ENCODE data around the gene TULP1.

The TULP1 gene

DNA sequence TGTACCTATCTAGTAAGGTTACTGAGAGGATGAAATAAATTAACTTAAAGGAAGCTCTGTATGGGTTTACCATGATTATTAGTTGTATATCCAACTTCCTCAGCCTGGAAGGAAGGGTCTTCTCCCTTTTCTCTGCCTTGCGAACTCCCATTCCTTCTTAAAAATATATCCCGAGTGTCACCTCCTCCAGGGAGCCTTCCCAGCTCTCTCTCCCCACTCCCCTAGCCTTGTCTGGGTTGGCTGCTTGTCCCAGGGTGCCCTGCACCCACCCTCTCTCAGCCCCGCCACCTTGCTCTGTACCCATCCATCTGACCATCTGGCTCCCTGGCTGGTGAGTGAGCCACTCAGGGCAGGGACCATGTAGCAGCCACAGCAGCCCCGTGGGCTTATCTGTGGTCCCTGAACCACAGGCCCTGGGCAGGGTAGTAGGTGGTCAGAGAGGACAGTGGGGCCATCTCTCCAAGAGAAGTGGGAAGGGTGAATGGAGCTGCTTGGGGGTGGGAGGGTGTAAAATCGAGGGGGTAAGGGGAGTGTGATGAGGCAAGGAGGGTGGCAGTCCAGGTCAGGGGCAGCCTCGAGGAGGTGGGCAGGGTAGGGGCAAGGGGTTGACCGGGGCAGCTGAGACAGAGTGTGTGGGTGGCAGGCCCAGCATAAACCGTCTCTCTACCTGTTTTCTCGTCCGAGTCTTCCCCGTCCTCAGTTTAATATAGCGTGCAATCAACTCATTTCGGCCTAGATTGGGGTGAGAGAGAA is 28.6 kb downstream of the TULP1 start:
- H3K9ac ChIP-seq (ENCODE audit: low read length) = no peak overlapping the region
- H2AFZ ChIP-seq (ENCODE audit: low read depth, low read length, severe bottlenecking) = no peak overlapping the region
- H3K27me3 ChIP-seq (ENCODE audit: low read length) = no peaks in the 10 kb centered on the region
- H3K9me2 ChIP-seq (replicated peaks; ENCODE audit: insufficient read depth, low read length) = no peaks in the 10 kb centered on the region
- TF ChIP-seq CTCF (IDR thresholded peaks at IDR 0.05; ENCODE audit: insufficient read depth, low read length, poor library complexity, severe bottlenecking) = no peak
- no peak for TF ChIP-seq EZH2phosphoT487 (conservative IDR thresholded peaks at IDR 0.05; ENCODE audit: low read length)
- H3K9me3 ChIP-seq (ENCODE audit: insufficient read depth, low read length) = no peaks in the 10 kb centered on the region
- H4K20me1 ChIP-seq (ENCODE audit: low read depth, low read length) = no peaks in the 10 kb centered on the region
- H3K36me3 ChIP-seq (ENCODE audit: low read length) = no peaks in the 10 kb centered on the region
- H3K79me2 ChIP-seq (ENCODE audit: insufficient read depth, low read length) = no peaks in the 10 kb centered on the region
- H3K27ac ChIP-seq (ENCODE audit: low read depth, low read length) = no peak overlapping the region
- H3K4me3 ChIP-seq (ENCODE audit: insufficient read depth, low read length, poor library complexity, severe bottlenecking) = no peak overlapping the region
- no peaks in the 10 kb centered on the region for H3F3A ChIP-seq (ENCODE audit: insufficient read depth)
- H3K4me2 ChIP-seq (ENCODE audit: low read depth, low read length, poor library complexity, severe bottlenecking) = no peak overlapping the region

GRCh38 chr6:35483490-35483889 is 29.2 kb downstream of the TULP1 start:
- Histone ChIP-seq H3F3A (ENCODE audit: insufficient read depth) (no peaks in the 10 kb centered on the region), H3K4me3 (ENCODE audit: insufficient read depth, low read length, poor library complexity, severe bottlenecking) (no peak overlapping the region), H3K79me2 (ENCODE audit: insufficient read depth, low read length) (no peaks in the 10 kb centered on the region), H3K4me2 (ENCODE audit: low read depth, low read length, poor library complexity, severe bottlenecking) (no peak overlapping the region), H3K36me3 (ENCODE audit: low read length) (no peaks in the 10 kb centered on the region), H3K9me2 (replicated peaks; ENCODE audit: insufficient read depth, low read length) (no peaks in the 10 kb centered on the region), H3K9ac (ENCODE audit: low read length) (no peak overlapping the region), H3K27ac (ENCODE audit: low read depth, low read length) (no peak overlapping the region), H4K20me1 (ENCODE audit: low read depth, low read length) (no peaks in the 10 kb centered on the region), H3K27me3 (ENCODE audit: low read length) (no peaks in the 10 kb centered on the region), H3K9me3 (ENCODE audit: insufficient read depth, low read length) (no peaks in the 10 kb centered on the region), H2AFZ (ENCODE audit: low read depth, low read length, severe bottlenecking) (no peak overlapping the region)
- no peak for TF ChIP-seq CTCF (IDR thresholded peaks at IDR 0.05; ENCODE audit: insufficient read depth, low read length, poor library complexity, severe bottlenecking)
- no peak for TF ChIP-seq EZH2phosphoT487 (conservative IDR thresholded peaks at IDR 0.05; ENCODE audit: low read length)

DNA sequence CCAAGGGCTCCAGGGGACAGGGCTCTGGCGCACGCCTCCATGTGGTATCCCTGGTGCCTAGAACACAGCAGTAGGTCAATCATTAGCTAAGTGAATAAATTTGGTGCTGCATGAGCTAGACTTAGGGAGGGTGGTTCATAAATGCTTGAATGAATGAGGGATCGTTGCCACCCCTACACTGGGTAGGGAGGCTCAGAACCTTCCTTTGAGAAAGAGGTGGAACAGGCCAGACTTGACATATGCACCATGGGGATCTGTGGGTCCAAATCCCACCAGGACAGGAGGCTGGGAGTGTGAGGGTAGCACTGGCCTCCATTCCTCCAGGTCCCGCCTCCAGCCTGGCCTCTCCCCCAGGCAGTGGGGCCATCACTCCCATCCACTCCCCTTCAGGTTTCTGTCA is 29.6 kb downstream of the TULP1 start:
- TF ChIP-seq EZH2phosphoT487 (conservative IDR thresholded peaks at IDR 0.05; ENCODE audit: low read length) = no peak
- TF ChIP-seq CTCF (IDR thresholded peaks at IDR 0.05; ENCODE audit: insufficient read depth, low read length, poor library complexity, severe bottlenecking) = no peak
- no peaks in the 10 kb centered on the region for H4K20me1 ChIP-seq (ENCODE audit: low read depth, low read length)
- no peaks in the 10 kb centered on the region for H3K36me3 ChIP-seq (ENCODE audit: low read length)

More for the DNA sequence above, 29.6 kb downstream of the TULP1 start:
- Histone ChIP-seq H3F3A (ENCODE audit: insufficient read depth) (no peaks in the 10 kb centered on the region), H3K79me2 (ENCODE audit: insufficient read depth, low read length) (no peaks in the 10 kb centered on the region), H3K4me2 (ENCODE audit: low read depth, low read length, poor library complexity, severe bottlenecking) (no peak overlapping the region), H3K27ac (ENCODE audit: low read depth, low read length) (no peak overlapping the region), H3K9me2 (replicated peaks; ENCODE audit: insufficient read depth, low read length) (no peaks in the 10 kb centered on the region), H3K9me3 (ENCODE audit: insufficient read depth, low read length) (no peaks in the 10 kb centered on the region), H2AFZ (ENCODE audit: low read depth, low read length, severe bottlenecking) (no peak overlapping the region), H3K4me3 (ENCODE audit: insufficient read depth, low read length, poor library complexity, severe bottlenecking) (no peak overlapping the region), H3K9ac (ENCODE audit: low read length) (no peak overlapping the region), H3K27me3 (ENCODE audit: low read length) (no peaks in the 10 kb centered on the region)

Data from SU-DHL-6 (cell line).